GM19043 (cell line): ENCODE results near the gene CELF1.

Source experiments
- ATAC-seq: cut with Tn5 transposase; IDR thresholded peaks from one replicate; pipeline ENCODE4 v1.9.1; 2021; ENCODE audit warnings: low read depth; ENCODE audit not compliant: unreplicated experiment

The CELF1 gene

DNA sequence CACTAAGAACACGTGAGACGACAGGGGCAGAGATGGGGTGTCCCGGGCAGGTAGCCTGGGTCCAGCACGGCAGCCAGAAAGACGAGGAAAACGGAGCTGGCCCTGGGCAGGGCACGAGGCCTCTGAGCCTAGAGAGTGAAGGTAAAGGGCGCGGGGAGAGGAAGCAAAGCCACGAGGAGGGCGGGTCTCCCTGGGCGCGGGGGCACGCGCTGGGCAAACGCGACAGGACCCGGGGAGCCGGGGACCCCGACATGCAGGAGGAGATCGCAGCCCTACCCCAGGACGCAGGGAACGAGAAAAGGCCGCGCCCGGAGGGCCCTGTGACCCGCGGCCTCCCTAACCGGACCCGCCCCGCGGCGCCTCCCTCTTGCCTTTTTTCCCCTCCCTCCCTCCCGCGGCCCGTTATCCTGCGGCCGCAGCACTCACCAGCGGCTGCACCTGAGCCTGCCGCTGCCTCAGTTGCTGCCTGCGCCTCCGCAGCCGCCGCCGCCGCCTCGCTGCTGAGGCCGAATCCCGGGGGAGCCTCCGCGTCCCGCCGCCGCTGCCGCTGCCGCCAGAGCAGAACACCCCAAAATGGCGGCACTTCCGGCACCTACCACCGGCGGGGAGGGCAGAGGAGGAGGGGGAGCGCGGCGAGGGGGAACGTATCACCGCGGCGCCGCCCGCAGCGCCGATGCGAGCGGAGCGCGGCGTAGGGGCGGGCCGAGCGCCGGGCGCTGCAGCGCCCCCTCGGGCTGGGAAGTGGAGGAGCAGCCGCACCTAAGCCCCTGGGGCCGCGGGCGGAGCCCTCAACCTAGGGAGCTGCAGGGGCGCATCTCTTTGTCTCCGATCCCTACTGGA, at the start of gene CELF1:
Gene CELF1 (minus strand): TSS at position 567 of the 840 bp plus-strand sequence. CDS start 53,609 bp downstream, outside the sequence.
- ATAC-seq: peak; percentile 86

DNA sequence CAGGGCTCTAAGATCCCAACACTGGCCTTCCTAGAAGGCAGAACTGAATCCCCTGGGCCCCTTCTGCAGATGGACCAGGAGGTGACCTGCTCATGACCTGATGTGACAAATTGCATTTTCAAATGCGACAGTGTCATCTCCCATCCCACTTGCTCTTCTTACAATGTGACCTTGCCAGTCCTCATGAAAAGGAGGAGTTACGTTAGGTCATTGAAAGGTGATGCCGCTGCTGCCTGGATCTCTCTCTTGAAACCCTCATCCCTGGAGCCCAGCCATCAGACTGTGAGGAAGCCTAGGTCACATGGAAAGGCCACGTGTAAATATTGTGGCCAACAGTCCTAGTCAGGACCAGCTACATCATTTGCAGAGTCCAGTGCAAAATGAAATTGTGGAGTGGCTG, 47.0 kb upstream of the CELF1 start:
- ATAC-seq: no peak

GRCh38 chr11:47595967-47596366, 43.0 kb upstream of the CELF1 start:
- no peak for ATAC-seq

DNA sequence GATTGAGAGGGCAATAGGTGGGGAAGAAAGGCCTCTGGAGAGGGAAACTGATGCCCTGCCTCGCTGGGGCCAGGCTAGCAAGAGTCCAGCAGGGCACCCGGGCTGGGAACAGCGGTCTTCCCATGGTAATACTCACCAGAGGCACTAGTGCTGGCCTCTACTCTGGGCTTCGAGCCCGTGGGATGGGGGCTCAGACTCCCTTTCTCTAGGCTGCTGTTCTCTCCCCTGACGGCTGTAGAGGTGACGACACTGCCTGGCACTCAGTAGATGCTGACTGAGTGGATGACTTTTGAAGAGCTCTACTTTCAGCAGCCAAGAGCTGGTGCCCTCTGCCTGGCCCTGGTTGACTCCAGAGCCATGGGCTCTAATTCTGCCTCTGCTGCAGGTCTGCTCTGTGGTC, 42.1 kb upstream of the CELF1 start:
- no peak for ATAC-seq

GRCh38 chr11:47593934-47594855, 41.3 kb upstream of the CELF1 start, which contains the start of gene C1QTNF4:
TSS of gene C1QTNF4 (minus strand) at chr11:47594411. CDS start at chr11:47590810, 3,601 bp downstream.
- no peak for ATAC-seq

DNA sequence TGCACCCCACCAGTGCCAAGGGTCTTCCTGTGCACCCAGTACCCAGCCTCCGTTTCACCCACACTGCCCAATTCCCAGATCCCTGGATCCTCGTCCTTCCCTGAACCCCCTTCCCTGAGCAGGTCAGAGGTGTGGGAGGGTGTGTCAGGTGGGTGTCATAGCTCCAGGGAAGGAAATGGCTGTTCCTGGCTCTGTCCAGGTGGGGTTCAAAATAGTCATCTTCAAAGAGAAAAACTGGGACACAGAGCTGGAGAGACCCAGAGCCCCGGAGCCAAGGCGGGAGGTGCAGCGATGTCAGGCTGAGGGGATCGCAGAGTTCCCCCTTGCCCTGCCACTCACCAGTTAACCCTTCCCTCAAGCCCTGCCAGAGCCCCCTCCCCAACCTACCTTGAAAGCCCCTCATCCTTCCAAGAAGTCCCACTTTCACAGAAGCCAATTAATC, 40.6 kb upstream of the CELF1 start:
- ATAC-seq: no peak

DNA sequence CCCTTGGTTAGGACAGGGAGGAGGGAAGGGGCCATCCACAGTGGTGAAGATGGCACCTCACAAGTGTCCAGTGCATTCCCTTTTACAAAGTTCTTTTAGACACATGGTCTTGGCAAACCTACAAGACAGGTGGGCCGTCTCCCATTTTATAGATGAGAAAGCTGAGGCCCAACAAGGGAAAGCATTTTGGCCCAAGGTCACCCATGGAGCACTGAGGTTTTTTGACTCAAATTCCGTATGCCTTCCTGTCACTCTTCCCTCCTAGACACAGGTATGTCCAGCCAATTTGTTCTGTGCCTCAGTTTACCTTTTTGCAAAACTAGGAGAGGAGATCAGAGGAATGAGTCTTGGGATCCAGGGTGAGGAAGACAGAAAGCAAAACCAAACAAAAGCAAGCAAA, 40.0 kb upstream of the CELF1 start:
- ATAC-seq: no peak

- no peak for ATAC-seq
Measured at GRCh38 chr11:47592251-47592650, 39.3 kb upstream of the CELF1 start.

GRCh38 chr11:47591764-47592163, 38.8 kb upstream of the CELF1 start:
- no peak for ATAC-seq

- ATAC-seq: no peak
Measured at GRCh38 chr11:47589977-47590861, 37.3 kb upstream of the CELF1 start.

GRCh38 chr11:47589584-47589976, 36.6 kb upstream of the CELF1 start:
- no peak for ATAC-seq

GRCh38 chr11:47589118-47589517, 36.2 kb upstream of the CELF1 start:
- ATAC-seq: no peak

GRCh38 chr11:47587723-47588326, 34.9 kb upstream of the CELF1 start:
- no peak for ATAC-seq

GRCh38 chr11:47587039-47587716, 34.2 kb upstream of the CELF1 start:
- no peak for ATAC-seq

GRCh38 chr11:47586098-47586855, 33.3 kb upstream of the CELF1 start, which contains the start of gene FAM180B:
TSS of gene FAM180B (plus strand) at chr11:47586678. CDS start at chr11:47586769, 91 bp downstream.
- ATAC-seq: no peak

- ATAC-seq: no peak
Measured at GRCh38 chr11:47583844-47584243, 30.9 kb upstream of the CELF1 start.

GRCh38 chr11:47578524-47579494, 25.9 kb upstream of the CELF1 start, which contains the start of the genes KBTBD4 and NDUFS3:
TSS of gene KBTBD4 (minus strand) at chr11:47578970. CDS start at chr11:47578951, 19 bp downstream.
TSS of gene NDUFS3 (plus strand) at chr11:47579074. CDS start at chr11:47579092, 18 bp downstream.
- ATAC-seq: peak; percentile 95
